SW 1271 (cell line): Measurements from ENCODE around the gene LSP1.
A peak's percentile ranks its signal among the peaks of the same experiment; 100 is the strongest.

Experiments
- DNase-seq, 2 experiments: peaks; one replicate each; lab custom pipeline; 2025; lab: John Stamatoyannopoulos, UW

LSP1 gene

DNA sequence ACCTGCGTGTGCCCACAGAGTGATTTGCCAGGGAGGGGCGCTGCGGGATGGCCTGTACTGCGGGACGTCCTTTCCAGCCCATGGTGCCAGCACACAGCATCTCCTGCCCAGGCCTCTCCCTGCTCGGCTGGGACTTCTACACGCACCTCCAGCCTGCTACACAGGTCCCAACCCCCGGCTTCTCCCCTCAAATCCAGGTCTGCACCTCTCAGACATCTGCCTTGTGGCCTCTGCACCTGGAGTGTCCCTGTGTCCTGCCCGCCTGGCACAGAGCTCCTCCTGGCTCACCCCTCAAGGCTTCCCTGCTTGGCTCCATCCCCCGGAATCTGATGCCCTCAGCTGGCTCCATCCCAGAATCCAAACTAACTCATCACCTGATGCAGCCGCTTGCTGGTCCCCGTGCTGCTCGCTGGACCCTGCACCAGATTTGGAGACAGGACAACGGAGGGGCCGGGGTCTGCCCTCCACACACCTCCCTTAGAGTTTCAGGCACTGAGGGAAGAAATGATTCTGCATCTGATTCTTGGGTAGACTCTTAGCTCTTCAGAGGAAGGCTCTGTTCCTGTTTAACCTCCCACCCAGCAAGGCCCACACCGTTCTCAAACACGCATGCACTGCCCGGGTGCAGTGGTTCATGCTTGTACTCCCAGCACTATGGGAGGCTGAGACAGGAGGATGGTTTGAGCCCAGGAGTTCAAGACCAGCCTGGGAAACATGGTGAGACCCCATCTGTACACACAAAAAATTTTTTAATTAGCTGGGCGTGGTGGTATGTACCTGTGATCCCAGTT lies 4.0 kb upstream of the LSP1 start:
- DNase-seq, result no peak

DNA sequence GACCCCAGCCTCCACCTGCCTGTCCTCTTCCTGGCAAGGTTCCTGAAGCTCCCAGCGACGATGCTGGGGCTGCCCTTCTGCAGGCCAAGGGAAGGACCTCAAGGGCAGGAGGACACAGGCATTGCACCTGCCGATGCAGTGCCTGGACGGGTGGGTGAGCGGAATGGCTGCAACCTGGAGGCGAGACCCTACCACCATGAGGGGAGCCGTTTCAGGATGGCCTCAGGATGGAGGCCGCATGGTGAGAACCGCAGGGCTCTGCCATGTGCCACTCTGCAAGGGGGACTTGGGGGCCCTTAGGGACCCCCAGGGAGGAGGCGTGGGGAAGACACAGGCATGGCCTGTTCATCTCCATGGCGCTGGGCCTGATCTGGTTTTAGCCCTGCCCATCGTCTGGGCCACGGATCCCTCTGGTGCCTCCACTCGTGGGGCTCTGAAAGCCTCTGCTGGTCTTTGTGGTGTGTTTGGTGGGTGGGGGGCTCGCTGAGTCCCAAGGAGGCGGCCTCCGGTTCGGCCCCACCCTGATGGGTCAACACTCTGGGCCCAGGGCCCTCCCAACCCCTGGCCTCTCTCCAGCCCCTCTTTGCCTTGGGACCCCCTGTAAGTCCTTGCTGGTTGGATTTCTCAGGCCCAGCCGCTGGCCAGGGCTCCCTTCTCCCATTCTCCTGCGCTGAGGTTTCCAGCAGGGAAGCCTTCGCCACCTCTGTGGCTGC lies 1.3 kb upstream of the LSP1 start:
- no peak for DNase-seq

DNA sequence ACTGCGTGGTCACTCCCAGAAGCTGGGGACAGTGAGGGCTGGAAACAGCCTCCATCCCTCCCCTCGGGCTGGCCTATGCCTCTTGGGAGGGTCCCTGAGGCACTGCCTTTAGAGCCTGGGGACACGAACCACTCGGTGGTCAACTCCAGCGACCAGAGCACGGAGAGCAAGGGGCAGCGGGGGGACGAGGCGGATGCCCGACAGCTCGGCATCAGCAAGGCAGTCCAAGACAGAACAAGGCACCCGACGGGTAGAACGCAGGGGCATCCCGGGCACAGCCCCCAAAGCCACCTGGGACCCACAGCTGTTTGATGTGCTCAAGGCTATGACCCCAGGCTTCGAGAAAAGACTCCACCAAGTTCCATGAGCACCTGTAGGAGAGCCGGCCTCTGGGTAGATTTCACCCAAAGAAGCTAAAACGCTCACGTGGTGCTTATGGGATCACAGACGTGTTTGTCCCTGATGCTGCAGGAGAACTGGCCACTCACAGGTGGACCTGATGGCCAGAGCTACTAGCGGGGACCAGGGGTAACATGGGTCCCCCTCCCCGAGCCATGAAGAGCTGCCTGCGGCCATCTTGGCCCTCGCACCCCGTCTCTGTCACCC lies 510 bp upstream of the LSP1 start:
- DNase-seq, result no peak

DNA sequence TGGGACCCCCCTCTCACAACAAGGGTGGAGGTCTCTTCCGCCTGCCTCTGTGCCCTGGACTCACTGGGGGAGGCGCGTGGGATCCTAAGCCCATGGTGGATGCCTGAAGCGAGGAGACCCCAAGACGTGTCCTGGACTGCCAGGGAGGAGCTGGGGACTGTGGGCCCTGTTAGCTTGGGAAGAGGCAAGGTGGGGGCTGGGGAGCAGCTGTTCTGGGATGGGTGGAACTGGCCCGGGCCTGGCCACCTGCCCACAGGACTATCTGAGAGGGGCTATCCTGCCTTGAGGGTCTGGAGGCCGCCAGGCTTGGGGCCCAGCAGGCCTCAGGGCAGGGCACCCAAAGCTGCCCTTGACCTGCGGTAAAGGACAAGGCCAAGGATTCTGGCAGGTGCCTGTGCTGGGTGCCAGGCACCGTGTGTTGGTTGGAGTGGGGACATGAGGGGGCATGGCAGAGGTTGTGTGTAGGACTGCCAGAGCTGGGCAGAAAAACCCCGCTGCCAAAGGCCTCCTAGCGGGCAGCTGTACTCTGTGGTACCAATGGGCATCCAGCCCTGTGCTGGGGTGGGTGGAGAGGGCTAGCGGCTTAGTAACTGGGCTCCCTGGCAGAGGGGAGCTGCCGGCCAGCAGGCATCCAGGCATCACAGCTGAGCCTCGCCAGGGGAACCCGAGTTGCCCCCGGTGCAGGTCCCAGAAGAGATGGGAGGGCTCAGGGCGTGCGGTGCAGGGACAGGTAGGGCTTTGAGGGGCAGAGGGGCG lies 670 bp downstream of the LSP1 start:
- no peak for DNase-seq

DNA sequence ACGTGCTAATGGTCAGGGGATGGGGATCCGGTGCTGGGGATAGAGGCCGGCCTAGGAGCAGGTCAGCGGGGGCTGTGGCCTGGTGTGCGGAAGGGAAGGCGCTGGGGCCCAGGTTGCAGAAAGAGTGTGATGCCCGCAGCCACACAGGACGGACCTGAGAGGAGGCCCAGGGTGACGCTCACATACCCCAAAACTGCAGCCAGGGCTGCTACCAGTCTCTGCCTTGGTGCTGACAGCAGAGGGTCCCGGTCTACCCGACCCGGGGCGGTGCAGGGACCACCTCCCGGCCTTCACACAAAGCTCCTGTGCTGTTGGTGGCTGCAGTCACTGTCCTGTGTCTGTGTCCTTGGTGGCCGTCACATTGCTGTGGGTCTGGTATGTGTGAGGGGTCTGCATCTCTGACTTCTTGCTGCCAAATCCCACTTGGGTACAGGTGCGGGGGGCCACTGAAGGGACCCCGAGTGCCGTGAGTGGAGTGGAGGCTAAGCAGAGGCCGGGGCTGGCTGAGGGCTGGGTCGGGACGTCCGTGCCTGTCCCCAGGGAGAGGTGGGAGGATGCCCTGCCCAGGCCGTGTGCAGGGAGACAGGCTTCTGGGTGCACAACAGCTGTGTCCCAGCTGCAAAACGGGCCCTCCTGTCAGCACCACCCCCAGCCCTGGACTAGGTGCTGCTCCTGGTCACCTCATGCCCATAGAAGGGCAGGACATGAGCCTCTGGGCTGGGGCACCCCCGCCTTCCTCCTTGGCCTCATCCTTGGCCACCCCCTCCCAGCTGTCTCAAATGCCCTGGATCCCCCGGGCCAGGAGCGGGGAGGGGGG lies 1.5 kb downstream of the LSP1 start:
- no peak for DNase-seq

DNA sequence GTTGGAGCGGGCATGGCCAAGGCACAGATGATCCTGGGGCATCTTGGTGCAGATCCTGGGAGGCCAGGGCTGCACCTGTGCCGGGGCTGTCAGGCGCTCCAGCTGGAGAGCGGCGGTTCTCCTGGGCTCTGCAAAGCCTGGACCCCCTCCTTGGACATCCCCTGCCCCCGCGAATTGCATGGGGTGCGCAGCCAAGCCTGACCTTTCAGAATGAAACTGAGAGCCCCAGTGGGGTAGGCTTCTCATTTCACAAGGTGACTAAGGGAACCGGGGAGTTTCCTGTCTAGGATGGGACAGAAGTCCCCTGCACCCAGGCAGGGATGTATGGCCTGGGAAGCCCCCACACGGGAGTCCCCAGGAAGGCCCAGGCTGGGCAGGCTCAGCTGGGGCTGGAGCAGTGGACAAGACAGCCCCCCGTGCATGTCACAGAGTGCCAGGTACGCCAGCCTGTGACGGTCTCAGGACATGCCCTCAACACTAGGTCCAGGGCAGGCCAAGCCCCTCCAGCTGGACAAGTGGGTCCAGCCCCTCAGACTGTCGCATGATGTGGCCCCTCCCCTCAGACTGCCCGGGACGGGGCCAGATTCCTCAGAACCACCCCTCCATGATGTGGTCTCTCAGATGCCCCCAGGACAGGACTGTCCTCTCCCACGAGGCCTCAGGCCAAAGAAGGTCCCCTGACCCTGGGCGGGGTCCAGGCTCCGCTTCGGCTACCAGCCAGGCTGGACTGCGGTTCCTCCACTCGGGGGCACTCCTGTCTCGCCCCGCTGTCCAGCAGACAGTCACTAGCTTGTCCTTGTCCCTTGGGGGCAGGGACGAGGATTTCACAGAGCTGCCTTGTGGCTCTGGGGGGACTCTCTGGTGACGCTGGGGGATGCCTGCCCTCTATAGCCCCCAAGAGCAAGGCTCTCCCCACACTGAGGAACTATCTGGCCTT lies 2.3 kb downstream of the LSP1 start:
- DNase-seq, result no peak

DNA sequence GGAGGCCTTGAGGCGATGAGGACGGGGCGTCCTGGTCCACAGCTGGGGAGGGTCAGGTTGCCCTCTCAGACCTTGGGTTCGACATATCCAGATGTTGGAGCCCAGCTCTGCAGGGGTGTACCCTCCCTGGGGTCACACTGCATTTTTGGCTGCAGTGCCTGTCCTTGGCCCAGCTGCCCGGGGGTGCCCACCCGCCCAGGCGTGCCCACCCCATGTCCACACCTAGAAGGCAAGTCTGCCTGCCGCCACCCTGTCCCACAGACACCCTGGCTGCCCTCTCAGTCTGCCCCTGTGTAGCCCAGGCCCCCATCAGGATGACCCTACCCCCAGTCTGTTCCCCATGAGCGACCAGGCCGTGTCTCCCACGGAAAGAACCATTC lies 3.0 kb downstream of the LSP1 start:
- DNase-seq, result no peak

DNA sequence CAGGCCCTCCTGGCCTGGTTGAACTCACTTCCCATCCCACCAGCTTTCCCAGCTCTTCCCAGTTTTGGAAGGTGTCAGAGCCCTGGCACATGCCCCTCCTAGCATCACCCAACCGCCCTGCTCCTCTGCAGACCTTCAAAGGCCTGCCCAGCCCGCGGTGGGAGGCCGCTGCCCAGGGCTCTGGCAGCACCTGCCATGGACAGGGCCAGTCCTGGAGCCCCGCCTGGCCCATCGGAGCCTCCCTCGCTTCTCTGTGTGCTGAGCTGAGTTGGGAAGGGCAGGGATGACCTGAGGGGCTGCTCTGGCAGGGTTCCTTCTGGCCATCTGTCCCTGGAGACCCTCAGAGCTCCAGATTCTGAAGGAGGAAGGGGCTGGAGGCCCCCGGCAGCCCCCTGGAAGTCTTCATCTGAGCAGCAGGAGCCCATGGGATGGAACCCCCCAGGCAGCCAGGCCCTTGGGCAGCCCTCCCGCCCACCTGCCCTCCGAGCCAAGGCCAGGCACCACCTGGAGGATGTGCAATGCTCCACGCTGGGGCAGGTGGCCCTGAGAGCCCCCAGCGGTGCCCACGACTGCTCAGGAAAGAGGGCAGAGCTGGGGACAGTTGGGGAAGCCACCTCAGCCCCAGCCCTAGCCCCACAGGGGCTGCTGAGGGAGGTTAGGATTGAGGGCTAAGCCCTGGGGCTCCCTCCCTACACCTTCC lies 3.6 kb downstream of the LSP1 start:
- no peak for DNase-seq

DNA sequence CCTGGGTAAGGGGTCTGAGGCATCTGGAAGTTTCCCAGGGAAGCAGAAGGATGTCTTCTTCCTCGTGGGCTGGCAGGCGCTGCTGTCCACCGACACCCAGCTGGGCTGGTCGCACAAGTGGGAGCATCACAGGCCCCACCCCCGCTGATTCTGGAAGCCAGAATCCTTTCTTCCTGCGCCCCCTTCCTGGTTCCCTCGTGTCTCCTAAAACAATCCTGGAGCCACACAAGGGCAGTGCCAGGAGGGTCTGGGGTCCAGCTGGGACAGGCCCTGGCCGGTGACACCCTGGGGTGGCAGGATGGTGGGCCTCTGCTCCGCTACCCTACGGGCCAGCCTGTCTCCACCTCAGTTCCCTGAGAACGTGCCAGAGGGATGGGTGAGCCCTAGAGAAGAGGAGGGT lies 4.2 kb downstream of the LSP1 start:
- DNase-seq, result no peak

DNA sequence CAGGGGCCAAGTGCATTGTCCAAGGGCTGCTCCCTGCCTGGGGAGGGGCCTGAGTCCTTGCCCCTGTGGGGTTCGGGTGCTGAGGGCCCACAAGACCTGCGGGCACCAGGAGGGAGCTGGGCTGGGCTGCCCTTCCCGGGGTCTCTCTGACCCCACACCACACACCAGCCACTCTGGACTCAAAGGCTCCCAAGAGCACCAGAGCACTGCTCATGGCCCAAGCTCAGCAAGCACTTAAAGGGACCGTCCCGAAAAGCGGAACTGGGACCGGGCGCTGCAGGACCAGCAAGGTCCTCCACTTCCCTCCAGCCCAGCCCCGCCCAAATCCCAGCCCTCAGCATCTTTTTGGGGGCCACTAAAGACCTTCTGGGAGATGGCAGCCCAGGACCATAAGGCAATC lies 5.3 kb downstream of the LSP1 start:
- DNase-seq, result no peak

DNA sequence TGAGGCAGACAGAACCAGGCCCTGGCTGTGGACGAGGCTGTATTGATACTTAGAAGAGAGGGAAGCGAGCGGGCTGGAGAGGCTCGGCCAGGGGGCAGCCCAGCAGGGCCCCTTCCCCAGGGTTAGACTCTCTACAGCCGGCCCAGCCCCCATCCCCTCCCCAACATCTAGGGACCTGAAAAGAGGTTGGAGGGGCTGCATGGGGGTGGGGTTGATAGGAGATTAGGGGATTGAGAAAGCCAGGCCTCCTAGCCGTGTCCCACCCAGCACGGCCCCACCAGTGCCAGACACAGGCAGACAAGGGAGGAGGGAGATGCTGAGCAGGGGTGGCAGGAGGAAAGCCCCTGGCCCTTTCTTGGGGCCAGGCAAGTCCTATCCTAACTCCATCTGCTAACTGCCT lies 5.7 kb downstream of the LSP1 start:
- DNase-seq, result no peak

DNA sequence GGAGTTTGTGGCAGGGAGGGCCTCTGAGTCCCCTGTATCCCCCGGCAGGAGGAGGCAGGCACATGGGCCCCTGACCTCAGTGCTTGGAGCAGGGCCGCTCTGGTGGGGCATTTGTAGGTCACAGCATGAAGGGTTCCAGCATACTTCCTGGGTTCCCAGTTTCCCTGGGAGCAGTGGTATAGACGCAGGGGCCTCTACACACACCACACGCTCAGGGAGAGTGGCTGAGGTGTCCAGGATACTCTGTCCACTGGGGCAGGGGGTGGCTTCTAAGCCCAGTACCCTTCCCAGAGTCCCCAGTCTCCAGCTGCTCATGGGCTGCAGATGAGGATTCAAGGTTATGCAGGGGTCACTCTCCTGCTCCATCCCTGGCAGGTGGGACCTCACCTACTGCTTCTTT lies 6.1 kb downstream of the LSP1 start:
- DNase-seq, result no peak

DNA sequence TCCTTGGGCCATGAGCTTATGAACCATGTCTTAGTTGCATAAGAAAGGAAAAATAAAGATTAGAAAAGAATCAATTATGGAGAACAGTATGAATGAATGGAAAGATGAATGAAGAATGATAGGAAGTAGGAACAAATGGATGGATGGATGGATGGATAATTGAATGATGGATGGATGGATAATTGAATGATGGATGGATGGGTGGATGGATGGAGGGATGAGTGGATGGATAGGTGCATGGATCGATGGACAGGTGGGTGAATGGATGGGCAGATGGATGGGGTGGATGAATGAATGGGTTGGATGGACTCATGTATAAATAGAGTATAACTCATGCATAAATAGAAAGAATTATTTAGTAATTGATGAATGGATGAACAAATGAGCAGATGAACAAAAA lies 7.2 kb downstream of the LSP1 start:
- no peak for DNase-seq

DNA sequence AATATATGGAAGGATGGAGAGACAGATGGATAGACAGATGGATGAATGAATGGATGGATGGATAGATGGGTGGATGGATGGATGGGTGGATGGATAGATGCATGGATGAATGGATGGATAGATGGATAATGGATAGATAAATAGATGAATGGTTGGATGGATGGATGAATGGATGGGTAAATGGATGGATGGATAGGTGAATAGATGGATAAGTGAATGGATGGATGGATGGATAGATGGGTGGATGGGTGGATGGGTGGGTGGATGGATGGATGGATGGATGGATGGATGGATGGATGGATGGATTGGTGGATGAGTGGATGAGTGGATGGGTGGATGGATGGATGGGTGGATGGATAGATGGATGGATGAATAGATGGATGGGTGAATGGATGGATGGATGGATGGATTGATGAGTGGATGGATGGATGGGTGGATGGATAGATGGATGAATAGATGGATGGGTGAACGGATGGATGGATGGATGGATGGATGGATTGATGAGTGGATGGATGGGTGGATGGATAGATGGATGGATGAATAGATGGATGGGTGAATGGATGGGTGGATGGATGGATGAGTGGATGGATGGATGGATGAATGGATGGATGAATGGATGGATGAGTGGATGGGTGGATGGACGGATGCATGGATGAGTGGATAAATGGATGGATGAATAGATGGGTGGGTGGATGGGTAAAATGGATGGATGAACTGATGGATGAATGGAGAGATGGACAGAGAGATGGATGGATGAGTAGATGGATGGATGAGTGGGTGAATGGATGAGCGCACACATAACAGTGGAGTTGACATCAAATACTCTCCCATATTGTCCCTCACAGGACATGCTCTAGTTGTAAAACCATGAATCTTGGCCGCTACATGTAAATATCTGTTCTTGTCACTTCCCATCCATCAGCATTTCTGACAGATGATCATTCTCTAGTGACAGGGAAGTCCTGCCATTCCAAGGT lies 8.8 kb downstream of the LSP1 start:
- DNase-seq, result no peak

DNA sequence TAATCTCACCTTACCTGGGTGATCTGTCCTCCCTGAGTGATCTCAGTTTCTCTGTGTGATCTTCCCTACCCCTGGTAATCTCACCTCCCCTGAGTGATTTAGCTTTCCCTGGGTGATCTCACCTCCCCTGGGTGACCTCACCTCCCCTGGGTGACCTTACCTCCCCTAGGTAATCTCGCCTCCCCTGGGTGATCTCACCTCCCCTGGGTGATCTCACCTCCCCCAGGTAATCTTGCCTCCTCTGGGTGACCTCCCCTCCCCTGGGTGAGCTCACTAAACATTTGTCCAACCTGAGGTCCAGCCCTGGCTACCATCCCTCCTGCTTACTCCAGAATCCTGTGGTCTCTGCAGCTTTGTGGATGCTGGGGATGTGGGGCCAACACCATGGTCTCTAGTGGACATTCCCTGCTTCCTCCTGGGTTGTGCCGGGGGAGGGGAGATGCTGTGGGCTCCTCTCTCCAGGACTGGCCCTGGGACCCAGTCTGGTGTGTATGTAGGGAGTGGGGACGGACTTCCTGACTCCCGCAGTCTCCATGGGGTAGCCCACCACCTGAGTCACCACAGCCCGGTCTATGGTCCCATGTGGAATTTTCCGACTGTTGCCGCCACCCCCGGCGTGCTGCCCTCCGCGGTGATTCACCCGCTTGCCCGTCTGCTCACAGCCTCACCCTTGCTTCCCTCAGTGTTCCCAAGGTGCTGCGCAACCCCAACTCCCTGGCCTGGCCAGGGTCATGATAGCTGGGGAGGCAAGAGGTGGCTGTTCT lies 9.9 kb downstream of the LSP1 start:
- no peak for DNase-seq

DNA sequence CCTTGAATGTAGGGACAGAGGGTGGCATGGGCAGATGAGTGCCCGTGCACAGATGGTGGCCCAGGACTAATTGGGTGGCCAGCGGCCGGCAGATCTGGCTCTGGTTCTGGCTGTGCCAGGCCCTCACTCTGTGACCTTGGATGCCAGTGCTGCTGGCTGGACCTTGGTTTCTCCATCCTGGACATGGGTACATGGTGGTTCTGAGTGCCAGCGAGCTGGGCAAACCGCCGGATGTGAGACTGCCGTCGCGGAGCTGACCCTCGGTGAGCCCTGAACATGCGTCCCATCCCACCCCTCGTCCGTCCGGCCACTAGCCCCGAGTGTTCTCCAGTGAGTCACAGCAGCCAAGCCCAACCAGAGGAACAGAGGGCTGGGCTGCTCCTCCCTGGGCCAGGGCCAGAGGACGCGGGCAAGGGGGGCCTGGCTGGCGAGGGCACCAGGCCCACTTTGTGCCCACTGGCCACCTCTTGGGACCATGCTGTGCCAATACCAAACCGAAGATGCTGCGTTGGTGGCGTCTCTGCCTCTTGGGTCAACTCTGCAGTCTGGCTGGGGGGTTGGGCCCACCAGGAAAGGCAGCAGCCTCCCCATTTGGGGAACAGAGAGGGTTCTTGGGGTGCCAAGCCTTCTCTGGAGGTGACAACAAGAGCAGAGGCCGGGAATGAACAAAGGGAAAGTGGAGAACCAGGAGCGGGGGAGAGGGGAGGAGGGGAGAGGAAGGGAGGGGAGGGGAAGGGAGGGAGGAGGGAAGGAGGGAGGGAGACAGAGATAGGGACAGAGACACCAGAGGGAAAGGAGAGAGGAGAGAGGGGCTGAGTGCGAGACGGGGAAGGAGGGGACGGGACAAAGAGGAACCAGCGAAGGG lies 10.7 kb downstream of the LSP1 start:
- DNase-seq, result peak; percentile 19 to 20

DNA sequence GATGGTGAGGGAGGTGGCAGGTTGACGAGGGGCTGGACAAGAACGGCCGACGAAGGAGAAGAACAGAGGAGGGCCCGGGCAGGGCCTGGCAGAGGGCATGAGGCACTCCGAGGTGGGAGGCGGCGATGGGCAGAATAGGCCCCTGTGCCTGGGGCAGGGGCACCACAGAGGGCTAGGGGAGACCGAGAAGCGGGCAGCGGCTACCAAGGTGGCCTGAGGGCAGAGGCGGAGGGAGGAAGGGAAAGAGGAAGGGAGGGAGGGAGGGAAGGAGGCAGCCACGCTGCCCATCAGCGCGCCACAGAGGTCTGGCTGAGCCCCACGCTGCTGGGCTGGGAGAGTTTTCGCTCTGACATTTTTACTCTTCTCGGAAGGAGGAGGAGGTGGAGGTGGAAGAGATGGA lies 11.3 kb downstream of the LSP1 start:
- no peak for DNase-seq
